HepG2 (cell line): Measurements from ENCODE around the gene FASTKD2. TPM values are rescaled to one million over a fixed set of nuclear protein-coding genes. Genes with fewer than 3 reads are reported as not detected.

Experiments
- HDAC6 ChIP-seq: fragments of 200-600 bp; sonication (generic); IDR thresholded peaks from 2 replicates; pipeline ENCODE4 v1.7.0; 2017; ENCODE audit warnings: mild to moderate bottlenecking, antibody characterized with exemption, low read length, low read depth
- JUND ChIP-seq: sonication (generic); formaldehyde crosslinking; IDR thresholded peaks from 2 replicates; pipeline ENCODE4 v1.8.0; 2022; ENCODE audit warnings: mild to moderate bottlenecking, missing genetic modification reagents
- PHF5A ChIP-seq: IDR thresholded peaks from one replicate; pipeline ENCODE4 v1.6.1; 2018; ENCODE audit warnings: low read depth, missing genetic modification reagents; ENCODE audit not compliant: unreplicated experiment
- RFX3 ChIP-seq: IDR thresholded peaks from 2 replicates; pipeline ENCODE4 v1.6.1; 2016; ENCODE audit warnings: missing biosample characterization, missing genetic modification reagents
- SSRP1 ChIP-seq: IDR thresholded peaks from 2 replicates; pipeline ENCODE4 v1.6.1; 2016; ENCODE audit warnings: control low read depth
- ZBTB4 ChIP-seq: sonication (generic); formaldehyde crosslinking; IDR thresholded peaks from 2 replicates; pipeline ENCODE4 v1.4.0; 2020; ENCODE audit warnings: missing genetic modification reagents, mild to moderate bottlenecking, borderline replicate concordance
- ZBTB42 ChIP-seq: sonication (generic); formaldehyde crosslinking; IDR thresholded peaks from 2 replicates; pipeline ENCODE4 v1.5.0; 2020; ENCODE audit warnings: mild to moderate bottlenecking, missing genetic modification reagents
- ZBTB46 ChIP-seq: sonication (generic); formaldehyde crosslinking; IDR thresholded peaks from 2 replicates; pipeline ENCODE4 v1.4.0; 2020; ENCODE audit warnings: mild to moderate bottlenecking, missing genetic modification reagents, borderline replicate concordance
- ZNF3 ChIP-seq: IDR thresholded peaks from 2 replicates; pipeline ENCODE4 v1.7.0; 2017; ENCODE audit warnings: inconsistent platforms
- ZNF362 ChIP-seq: sonication (generic); formaldehyde crosslinking; IDR thresholded peaks from 2 replicates; pipeline ENCODE4 v1.4.0; 2020; ENCODE audit warnings: missing genetic modification reagents, mild to moderate bottlenecking, borderline replicate concordance
- ZNF550 ChIP-seq: sonication (generic); formaldehyde crosslinking; IDR thresholded peaks from 2 replicates; pipeline ENCODE4 v1.4.0; 2020; ENCODE audit warnings: mild to moderate bottlenecking, missing genetic modification reagents, borderline replicate concordance
- ZNF580 ChIP-seq: IDR thresholded peaks from 2 replicates; pipeline ENCODE4 v1.6.1; 2016; ENCODE audit warnings: low read depth, borderline replicate concordance
- ZNF747 ChIP-seq: sonication (generic); formaldehyde crosslinking; IDR thresholded peaks from 2 replicates; pipeline ENCODE4 v1.8.1; 2023; ENCODE audit warnings: missing genetic modification reagents, mild to moderate bottlenecking, borderline replicate concordance
- ZNF749 ChIP-seq: sonication (generic); formaldehyde crosslinking; IDR thresholded peaks from 2 replicates; pipeline ENCODE4 v1.8.0; 2022; ENCODE audit warnings: mild to moderate bottlenecking, missing genetic modification reagents, moderate library complexity, borderline replicate concordance
- ZSCAN21 ChIP-seq: sonication (generic); formaldehyde crosslinking; IDR thresholded peaks from 2 replicates; pipeline ENCODE4 v1.8.0; 2022; ENCODE audit warnings: mild to moderate bottlenecking, missing genetic modification reagents, moderate library complexity, borderline replicate concordance
- polyA plus RNA-seq, 8 experiments: library from polyadenylated mRNA; depleted of rRNA in 3 of 8; stranded (reverse) in 7 of 8; unstranded in 1 of 8; fragments of >200 nt; fragmentation: Illumina TruSeq in 4 of 8; extraction: Trizol in 4 of 8; gene quantifications; 2 replicates each; pipeline versions ENCODE4 v1.2.1 to v1.2.3, GENCODE V29; 2011 to 2016; ENCODE audit warnings: low read depth in 4 of 8, missing spikeins in 1 of 8, mixed read lengths in 1 of 8; ENCODE audit not compliant: insufficient read depth in 1 of 8
- total RNA-seq, 5 experiments: library from RNA; depleted of rRNA; stranded (reverse); fragments of >200 nt; fragmentation: Illumina TruSeq; extraction: Trizol; gene quantifications; 2 replicates each; pipeline ENCODE4 v1.2.3, GENCODE V29; 2016; ENCODE audit warnings: low read depth in 1 of 5
- TF ChIP-seq, protein P1 (sequence below): sonication (generic); formaldehyde crosslinking; IDR thresholded peaks from 2 replicates; pipeline ENCODE4 v1.9.0; 2022; ENCODE audit warnings: low read depth, missing genetic modification reagents
- TF ChIP-seq, protein P2 (sequence below): sonication (generic); formaldehyde crosslinking; IDR thresholded peaks from 2 replicates; pipeline ENCODE4 v1.4.0; 2020; ENCODE audit warnings: mild to moderate bottlenecking, low read depth, missing genetic modification reagents

The FASTKD2 gene
- total and polyA plus RNA-seq, 2 of the 13 experiments (the other 11 are each of a cell fraction or from before 2014, with no cell fraction given), result 41.1 to 77.8 TPM

DNA sequence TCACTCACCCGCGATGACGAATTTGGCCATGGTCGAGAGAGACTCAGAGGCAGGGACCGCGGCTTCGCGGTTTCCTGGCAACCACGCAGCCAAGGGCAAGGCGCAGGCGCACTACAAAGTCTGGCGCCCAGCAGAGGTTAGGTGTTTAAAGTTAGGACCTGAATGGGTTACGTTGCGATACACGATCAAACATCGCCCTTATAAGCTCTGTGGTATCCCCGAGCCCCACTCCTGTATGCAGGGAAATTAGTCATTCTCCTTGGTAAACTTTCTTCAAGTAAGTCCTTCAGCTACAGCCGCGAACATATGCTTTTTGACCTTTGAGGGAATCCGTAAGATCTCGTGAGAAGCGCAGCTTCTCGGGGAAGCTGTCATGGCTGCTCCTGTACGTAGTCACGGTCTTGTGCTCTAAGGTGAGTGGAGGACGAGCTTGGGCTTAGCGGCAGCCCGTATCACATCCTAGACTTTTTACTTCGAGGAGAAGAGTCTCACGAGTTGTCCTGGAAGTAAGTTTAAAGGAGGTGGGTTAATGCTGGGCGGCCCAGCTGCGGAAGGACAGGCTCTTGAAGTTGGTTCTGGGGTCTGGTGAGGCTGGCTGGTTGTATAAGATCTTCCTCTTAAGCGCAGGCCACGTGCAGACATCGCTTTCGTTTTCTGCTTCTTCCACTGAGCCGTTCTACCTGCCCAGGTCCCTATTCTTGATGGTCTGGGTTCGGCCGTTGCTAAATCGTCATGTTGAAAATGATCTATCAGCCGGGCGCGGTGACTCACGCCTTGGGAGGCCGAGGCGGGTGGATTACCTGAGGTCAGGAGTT lies at the start of gene FASTKD2, which contains the start of gene MDH1B (continued):
- TF ChIP-seq ZNF362 (CRISPR knock-in tag), result peak; percentile 31; the same call in 1 of the 2 replicates
- TF ChIP-seq SSRP1, result 0 out of 2 replicates have a peak, but pooled peaks have one; percentile 66
- peak; percentile 23; the same call in 1 of the 2 replicates for TF ChIP-seq ZNF747
- no peak for TF ChIP-seq HDAC6
- TF ChIP-seq ZNF3 (CRISPR knock-in tag), result no peak
- TF ChIP-seq, protein P1, sequence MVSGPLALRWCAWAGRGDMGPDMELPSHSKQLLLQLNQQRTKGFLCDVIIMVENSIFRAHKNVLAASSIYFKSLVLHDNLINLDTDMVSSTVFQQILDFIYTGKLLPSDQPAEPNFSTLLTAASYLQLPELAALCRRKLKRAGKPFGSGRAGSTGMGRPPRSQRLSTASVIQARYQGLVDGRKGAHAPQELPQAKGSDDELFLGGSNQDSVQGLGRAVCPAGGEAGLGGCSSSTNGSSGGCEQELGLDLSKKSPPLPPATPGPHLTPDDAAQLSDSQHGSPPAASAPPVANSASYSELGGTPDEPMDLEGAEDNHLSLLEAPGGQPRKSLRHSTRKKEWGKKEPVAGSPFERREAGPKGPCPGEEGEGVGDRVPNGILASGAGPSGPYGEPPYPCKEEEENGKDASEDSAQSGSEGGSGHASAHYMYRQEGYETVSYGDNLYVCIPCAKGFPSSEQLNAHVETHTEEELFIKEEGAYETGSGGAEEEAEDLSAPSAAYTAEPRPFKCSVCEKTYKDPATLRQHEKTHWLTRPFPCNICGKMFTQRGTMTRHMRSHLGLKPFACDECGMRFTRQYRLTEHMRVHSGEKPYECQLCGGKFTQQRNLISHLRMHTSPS (CRISPR knock-in tag), result no peak; the same call in 1 of the 2 replicates
- TF ChIP-seq RFX3, result peak; percentile 85
- no peak for TF ChIP-seq ZBTB46 (CRISPR knock-in tag)
- peak; percentile 78; the same call in 1 of the 2 replicates for TF ChIP-seq ZNF580 (CRISPR knock-in tag)
- TF ChIP-seq ZBTB4 (CRISPR knock-in tag), result 0 out of 2 replicates have a peak, but pooled peaks have one; percentile 52
- TF ChIP-seq, protein P2, sequence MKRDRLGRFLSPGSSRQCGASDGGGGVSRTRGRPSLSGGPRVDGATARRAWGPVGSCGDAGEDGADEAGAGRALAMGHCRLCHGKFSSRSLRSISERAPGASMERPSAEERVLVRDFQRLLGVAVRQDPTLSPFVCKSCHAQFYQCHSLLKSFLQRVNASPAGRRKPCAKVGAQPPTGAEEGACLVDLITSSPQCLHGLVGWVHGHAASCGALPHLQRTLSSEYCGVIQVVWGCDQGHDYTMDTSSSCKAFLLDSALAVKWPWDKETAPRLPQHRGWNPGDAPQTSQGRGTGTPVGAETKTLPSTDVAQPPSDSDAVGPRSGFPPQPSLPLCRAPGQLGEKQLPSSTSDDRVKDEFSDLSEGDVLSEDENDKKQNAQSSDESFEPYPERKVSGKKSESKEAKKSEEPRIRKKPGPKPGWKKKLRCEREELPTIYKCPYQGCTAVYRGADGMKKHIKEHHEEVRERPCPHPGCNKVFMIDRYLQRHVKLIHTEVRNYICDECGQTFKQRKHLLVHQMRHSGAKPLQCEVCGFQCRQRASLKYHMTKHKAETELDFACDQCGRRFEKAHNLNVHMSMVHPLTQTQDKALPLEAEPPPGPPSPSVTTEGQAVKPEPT, result no peak
- no peak for TF ChIP-seq JUND
- TF ChIP-seq PHF5A (CRISPR knock-in tag), result peak; percentile 72
- TF ChIP-seq ZSCAN21 (CRISPR knock-in tag), result no peak
- TF ChIP-seq ZBTB42, result peak; percentile 82; the same call in 1 of the 2 replicates
- no peak; the same call in 1 of the 2 replicates for TF ChIP-seq ZNF749 (CRISPR knock-in tag)
- no peak for TF ChIP-seq ZNF550
